HK-2 (cell line): ENCODE measurements around the gene GALNTL6.

Experiments
- DNase-seq: peaks from one replicate; pipeline ENCODE4 v3.0.0-alpha.2; 2018; ENCODE audit not compliant: unreplicated experiment

Gene GALNTL6

GRCh38 chr4:172547724-172548123, 734.5 kb downstream of the GALNTL6 start:
- no peak for DNase-seq

GRCh38 chr4:172553216-172553615, 740.0 kb downstream of the GALNTL6 start:
- DNase-seq = no peak

GRCh38 chr4:172554588-172554987, 741.4 kb downstream of the GALNTL6 start:
- DNase-seq = no peak

- DNase-seq = no peak
Observed at GRCh38 chr4:172555725-172556124, 742.5 kb downstream of the GALNTL6 start.

GRCh38 chr4:172573899-172574298, 760.7 kb downstream of the GALNTL6 start:
- DNase-seq = no peak

- no peak for DNase-seq
Observed at GRCh38 chr4:172578712-172579111, 765.5 kb downstream of the GALNTL6 start.

GRCh38 chr4:172584816-172585215, 771.6 kb downstream of the GALNTL6 start:
- DNase-seq = no peak

GRCh38 chr4:172596206-172596605, 783.0 kb downstream of the GALNTL6 start:
- no peak for DNase-seq

- DNase-seq = no peak
Observed at GRCh38 chr4:172599554-172599953, 786.4 kb downstream of the GALNTL6 start.

- DNase-seq = no peak
Observed at GRCh38 chr4:172601195-172601594, 788.0 kb downstream of the GALNTL6 start.

GRCh38 chr4:172619218-172619617, 806.0 kb downstream of the GALNTL6 start:
- no peak for DNase-seq

GRCh38 chr4:172619798-172620197, 806.6 kb downstream of the GALNTL6 start:
- no peak for DNase-seq

GRCh38 chr4:172628263-172628662, 815.1 kb downstream of the GALNTL6 start:
- no peak for DNase-seq

- no peak for DNase-seq
Observed at GRCh38 chr4:172630280-172630679, 817.1 kb downstream of the GALNTL6 start.

GRCh38 chr4:172631832-172632231, 818.6 kb downstream of the GALNTL6 start:
- DNase-seq = no peak

GRCh38 chr4:172648471-172648870, 835.3 kb downstream of the GALNTL6 start:
- DNase-seq = no peak

GRCh38 chr4:172649143-172649542, 835.9 kb downstream of the GALNTL6 start:
- no peak for DNase-seq

- DNase-seq = no peak
Observed at GRCh38 chr4:172650758-172651530, 837.7 kb downstream of the GALNTL6 start.

- no peak for DNase-seq
Observed at GRCh38 chr4:172651961-172652360, 838.8 kb downstream of the GALNTL6 start.

GRCh38 chr4:172652369-172652768, 839.2 kb downstream of the GALNTL6 start:
- DNase-seq = no peak

GRCh38 chr4:172653676-172654075, 840.5 kb downstream of the GALNTL6 start:
- no peak for DNase-seq

GRCh38 chr4:172654457-172654856, 841.3 kb downstream of the GALNTL6 start:
- no peak for DNase-seq

GRCh38 chr4:172656055-172656454, 842.9 kb downstream of the GALNTL6 start:
- no peak for DNase-seq

GRCh38 chr4:172657081-172657480, 843.9 kb downstream of the GALNTL6 start:
- DNase-seq = no peak
